HCT116 (cell line): ENCODE measurements around the gene GRM5. TPM values are rescaled to one million over a fixed set of nuclear protein-coding genes. Genes with fewer than 3 reads are reported as not detected.

Source experiments
- ATAC-seq: fragments of 200-7000 bp; cut with Tn5 transposase; 2 replicates; pipeline ENCODE4 v1.9.1; 2020; ENCODE audit warnings: mild to moderate bottlenecking, moderate library complexity
- BruUV-seq: library from RNA; stranded (reverse); fragments of 400-500 nt; replicated peaks from 2 replicates; lab custom pipeline; 2021; lab: Mats Ljungman, UMichigan
- CTCF ChIA-PET: fragments of 300-600 bp; sonication (Branson Sonifier 250); formaldehyde crosslinking; loops from one replicate; lab custom pipeline; 2021; ENCODE audit warnings: antibody characterized with exemption; lab: Charles Lee
- POLR2A ChIA-PET: fragments of 300-600, 350-600 bp; sonication (Branson Sonifier 250); formaldehyde crosslinking; loops from one replicate; lab custom pipeline; 2021; ENCODE audit warnings: antibody characterized with exemption; lab: Charles Lee
- RAD21 ChIA-PET, 2 experiments: fragments of 300-600 bp; sonication (Branson Sonifier 250); formaldehyde crosslinking; loops; one replicate each; lab custom pipeline; 2023; ENCODE audit warnings: low total read pairs in 2 of 2; ENCODE audit not compliant: uncharacterized antibody in 2 of 2, unreplicated experiment in 2 of 2, low non-redundant PET in 1 of 2; lab: Charles Lee
- DNase-seq: peaks from one replicate; pipeline ENCODE4 v3.0.0-alpha.2; 2010; ENCODE audit warnings: low read depth, low spot score
- H2AFZ ChIP-seq: fragments of 200-600 bp; shearing (Covaris generic), sonication (generic); 2 replicates; pipeline ENCODE4 v1.6.1; 2017; ENCODE audit warnings: low read depth, mixed run types, mixed read lengths, antibody characterized with exemption, low read length; ENCODE audit not compliant: poor library complexity, severe bottlenecking
- H3K27ac ChIP-seq: 2 replicates; pipeline ENCODE4 v1.5.1; 2012; ENCODE audit warnings: low read depth, low read length
- H3K27me3 ChIP-seq: fragments of 200-600 bp; sonication (generic); 2 replicates; pipeline ENCODE4 v1.6.1; 2016; ENCODE audit warnings: mixed run types, low read length, mixed read lengths; ENCODE audit not compliant: insufficient read depth
- H3K36me3 ChIP-seq, 2 experiments: fragments of 200-500 bp in 1 of 2; fragments of 200-600 bp in 1 of 2; sonication (Bioruptor generic) in 1 of 2; sonication (generic) in 1 of 2; 2 replicates each; pipeline versions ENCODE4 v1.5.1 to v1.6.1; 2014 to 2016; ENCODE audit warnings: low read length in 2 of 2, inconsistent platforms in 1 of 2, mixed read lengths in 1 of 2, mixed run types in 1 of 2; ENCODE audit not compliant: insufficient read depth in 2 of 2, control insufficient read depth in 1 of 2
- H3K4me1 ChIP-seq, 2 experiments: fragments of 200-600 bp in 1 of 2; sonication (generic) in 1 of 2; 2 replicates each; pipeline versions ENCODE4 v1.5.1 to v1.6.1; 2012 to 2017; ENCODE audit warnings: low read length in 2 of 2, inconsistent platforms in 1 of 2, mild to moderate bottlenecking in 1 of 2, mixed read lengths in 1 of 2, mixed run types in 1 of 2, moderate library complexity in 1 of 2; ENCODE audit not compliant: insufficient read depth in 2 of 2, control insufficient read depth in 1 of 2
- H3K4me2 ChIP-seq: fragments of 200-600 bp; sonication (generic); 2 replicates; pipeline ENCODE4 v1.6.1; 2017; ENCODE audit warnings: mixed run types, low read length, mixed read lengths
- H3K4me3 ChIP-seq, 2 experiments: fragments of 200-600 bp in 1 of 2; sonication (generic) in 1 of 2; replicated peaks in 1 of 2; 2 replicates each; pipeline ENCODE4 v1.5.1; 2011 to 2016; ENCODE audit warnings: low read length in 2 of 2, control low read depth in 1 of 2, low read depth in 1 of 2, mild to moderate bottlenecking in 1 of 2, mixed read lengths in 1 of 2, mixed run types in 1 of 2
- H3K79me2 ChIP-seq: fragments of 200-600 bp; sonication (generic); 2 replicates; pipeline ENCODE4 v1.6.1; 2017; ENCODE audit warnings: mild to moderate bottlenecking, mixed run types, low read length, moderate library complexity, mixed read lengths; ENCODE audit not compliant: insufficient read depth
- H3K9ac ChIP-seq: fragments of 200-600 bp; sonication (generic); 2 replicates; pipeline ENCODE4 v1.6.1; 2016; ENCODE audit warnings: low read length, mixed read lengths
- H3K9me2 ChIP-seq: fragments of 200-600 bp; sonication (generic), shearing (Covaris generic); 2 replicates; pipeline ENCODE4 v1.6.1; 2017; ENCODE audit warnings: mixed run types, mild to moderate bottlenecking, moderate library complexity; ENCODE audit not compliant: insufficient read depth
- H3K9me3 ChIP-seq, 2 experiments: fragments of 200-500 bp in 1 of 2; fragments of 200-600 bp in 1 of 2; sonication (Bioruptor generic) in 1 of 2; sonication (generic) in 1 of 2; 2 replicates each; pipeline ENCODE4 v1.6.1; 2014 to 2017; ENCODE audit warnings: low read length in 2 of 2, mixed read lengths in 2 of 2, inconsistent platforms in 1 of 2, low read depth in 1 of 2, mild to moderate bottlenecking in 1 of 2, mixed run types in 1 of 2, moderate library complexity in 1 of 2; ENCODE audit not compliant: control insufficient read depth in 1 of 2, insufficient read depth in 1 of 2
- H4K20me1 ChIP-seq: fragments of 200-600 bp; sonication (generic), shearing (Covaris generic); 2 replicates; pipeline ENCODE4 v1.6.1; 2017; ENCODE audit warnings: mixed run types, mild to moderate bottlenecking, moderate library complexity; ENCODE audit not compliant: insufficient read depth
- ATF3 ChIP-seq: IDR thresholded peaks from 2 replicates; pipeline ENCODE4 v1.6.1; 2012
- CBX3 ChIP-seq: IDR thresholded peaks from 2 replicates; pipeline ENCODE4 v1.6.1; 2012; ENCODE audit warnings: low read depth
- CEBPB ChIP-seq: IDR thresholded peaks from 2 replicates; pipeline ENCODE4 v1.6.1; 2012; ENCODE audit warnings: low read depth
- CTCF ChIP-seq, 3 experiments: fragments of 200-600 bp in 1 of 3; sonication (generic) in 1 of 3; IDR thresholded peaks in 2 of 3; conservative IDR thresholded peaks in 1 of 3; 2 replicates each; pipeline ENCODE4 v1.5.1; 2012 to 2017; ENCODE audit warnings: low read depth in 2 of 3, low read length in 2 of 3, antibody characterized with exemption in 1 of 3, borderline replicate concordance in 1 of 3, control low read depth in 1 of 3, mild to moderate bottlenecking in 1 of 3, mixed read lengths in 1 of 3, mixed run types in 1 of 3, moderate library complexity in 1 of 3; ENCODE audit not compliant: insufficient read depth in 1 of 3
- EGR1 ChIP-seq: IDR thresholded peaks from 2 replicates; pipeline ENCODE4 v1.6.1; 2012; ENCODE audit warnings: low read depth
- ELF1 ChIP-seq: IDR thresholded peaks from 2 replicates; pipeline ENCODE4 v1.6.1; 2012; ENCODE audit warnings: low read depth, borderline replicate concordance
- EZH2 ChIP-seq: fragments of 200-600 bp; sonication (generic); IDR thresholded peaks from 2 replicates; pipeline ENCODE4 v1.6.1; 2017; ENCODE audit warnings: antibody characterized with exemption, mixed run types
- EZH2phosphoT487 ChIP-seq: fragments of 200-600 bp; IDR thresholded peaks from 2 replicates; pipeline ENCODE4 v1.6.1; 2018; ENCODE audit warnings: antibody characterized with exemption, borderline replicate concordance
- FOSL1 ChIP-seq: IDR thresholded peaks from 2 replicates; pipeline ENCODE4 v1.6.1; 2012; ENCODE audit warnings: low read depth
- JUND ChIP-seq: IDR thresholded peaks from 2 replicates; pipeline ENCODE4 v1.6.1; 2012
- POLR2A ChIP-seq: IDR thresholded peaks from 2 replicates; pipeline ENCODE4 v1.7.0; 2011; ENCODE audit warnings: borderline replicate concordance; ENCODE audit not compliant: insufficient read depth, insufficient read length; ENCODE audit errors: extremely low read depth
- RAD21 ChIP-seq: IDR thresholded peaks from 2 replicates; pipeline ENCODE4 v1.6.1; 2012; ENCODE audit warnings: low read depth, mild to moderate bottlenecking
- REST ChIP-seq: IDR thresholded peaks from 2 replicates; pipeline ENCODE4 v1.6.1; 2012; ENCODE audit warnings: low read depth
- SIN3A ChIP-seq: IDR thresholded peaks from 2 replicates; pipeline ENCODE4 v1.6.1; 2012; ENCODE audit warnings: low read depth
- SP1 ChIP-seq: IDR thresholded peaks from 2 replicates; pipeline ENCODE4 v1.6.1; 2012; ENCODE audit warnings: low read depth
- SRF ChIP-seq: IDR thresholded peaks from 2 replicates; pipeline ENCODE4 v1.6.1; 2012; ENCODE audit warnings: low read depth
- TCF7L2 ChIP-seq: IDR thresholded peaks from 2 replicates; pipeline ENCODE4 v1.7.0; 2011; ENCODE audit warnings: borderline replicate concordance, inconsistent platforms; ENCODE audit not compliant: insufficient read depth, insufficient read length; ENCODE audit errors: extremely low read depth
- YY1 ChIP-seq: IDR thresholded peaks from 2 replicates; pipeline ENCODE4 v1.6.1; 2011; ENCODE audit warnings: low read length, low read depth, moderate library complexity, mild to moderate bottlenecking; ENCODE audit not compliant: insufficient replicate concordance; ENCODE audit errors: extremely low read depth
- ZBTB33 ChIP-seq: IDR thresholded peaks from 2 replicates; pipeline ENCODE4 v1.6.1; 2011; ENCODE audit warnings: mild to moderate bottlenecking, low read length, moderate library complexity; ENCODE audit not compliant: insufficient replicate concordance; ENCODE audit errors: extremely low read depth
- ZFX ChIP-seq: fragments of 450-650 bp; IDR thresholded peaks from 2 replicates; pipeline ENCODE4 v1.6.1; 2017
- ZNF274 ChIP-seq: fragments of 200-500 bp; sonication (Bioruptor generic); IDR thresholded peaks from 2 replicates; pipeline ENCODE4 v1.6.1; 2014; ENCODE audit warnings: mild to moderate bottlenecking, low read depth, low read length, inconsistent platforms
- intact Hi-C: fragments of 100-400 bp; cut with micrococcal nuclease; formaldehyde crosslinking; loops from 2 replicates; pipeline ENCODE4 v1.10.0; 2022
- total RNA-seq: library from RNA; stranded (reverse); gene quantifications from one replicate; pipeline ENCODE4 v1.2.1, GENCODE V29; 2021; ENCODE audit not compliant: unreplicated experiment

GRM5 gene
- total RNA-seq, 1 experiment from 2014 or later = not detected

GRCh38 chr11:88538098-88538497 is 527.7 kb downstream of the GRM5 start:
- intact Hi-C loops = no loop called here
- Histone ChIP-seq H3K4me2 (peak overlapping the region; percentile 27), H3K9me3 (no peaks in the 10 kb centered on the region), H4K20me1 (no peaks in the 10 kb centered on the region), H3K27ac (no peak overlapping the region), H3K9ac (no peak overlapping the region), H3K79me2 (no peaks in the 10 kb centered on the region), H3K4me3 (no peak overlapping the region), H3K27me3 (no peaks in the 10 kb centered on the region), H3K9me2 (no peaks in the 10 kb centered on the region), H3K36me3 (no peaks in the 10 kb centered on the region), H3K4me1 (peaks cover 4 to 33% of the 10 kb centered on the region in 2 experiments; a peak in 3 of 4 replicates), H2AFZ (peak overlapping the region; percentile 63)
- ChIA-PET CTCF (interaction anchor here (1.4 to 1.6 kb wide), 2 partner anchors 14 to 522 kb away, joined by 7 read pairs; no protein-coding TSS in a partner anchor), RAD21 (no interaction called here), POLR2A (interaction anchor here (1.5 kb wide), 1 partner anchor 22 kb away, joined by 3 read pairs; no protein-coding TSS in a partner anchor)
- ATAC-seq (no peak), DNase-seq (no peak)
- TF ChIP-seq RAD21 = no peak
- peak; percentile 64 for TF ChIP-seq SP1
- TF ChIP-seq YY1 = no peak
- TF ChIP-seq EZH2phosphoT487 = no peak
- no peak for TF ChIP-seq CTCF (IDR thresholded peaks at IDR 0.05 in 2 of 3, conservative IDR thresholded peaks at IDR 0.05 in 1 of 3; ENCODE audit: borderline replicate concordance in 1 of 3, insufficient read depth in 1 of 3, low read depth in 2 of 3, low read length in 2 of 3)
- TF ChIP-seq JUND = peak; percentile 53
- TF ChIP-seq ATF3 = no peak
- TF ChIP-seq REST = no peak
- no peak for TF ChIP-seq TCF7L2
- TF ChIP-seq FOSL1 = peak; percentile 78
- 0 out of 2 replicates have a peak, but pooled peaks have one; percentile 34 for TF ChIP-seq SRF
- 0 out of 2 replicates have a peak, but pooled peaks have one; percentile 9 for TF ChIP-seq ELF1
- TF ChIP-seq SIN3A = no peak
- TF ChIP-seq CEBPB = peak; percentile 85
- no peak for TF ChIP-seq ZNF274
- TF ChIP-seq ZBTB33 = no peak
- TF ChIP-seq EGR1 = no peak
- no peak for TF ChIP-seq POLR2A
- no peak for TF ChIP-seq ZFX
- no peak for TF ChIP-seq EZH2
- TF ChIP-seq CBX3 = peak; percentile 24; the same call in 1 of the 2 replicates
- BruUV-seq = no TSS peak
